HCEC 1CT (cell line): ENCODE results near the gene KRTAP10-11.
"Not testable (repeated sequence)": the region's sequence is repeated elsewhere in the genome, so short reads cannot be mapped to it uniquely, and the experiment has no call there.

ENCODE experiments used
- DNase-seq: peaks from one replicate; pipeline ENCODE4 v3.0.0-alpha.2; 2017

Gene KRTAP10-11

DNA sequence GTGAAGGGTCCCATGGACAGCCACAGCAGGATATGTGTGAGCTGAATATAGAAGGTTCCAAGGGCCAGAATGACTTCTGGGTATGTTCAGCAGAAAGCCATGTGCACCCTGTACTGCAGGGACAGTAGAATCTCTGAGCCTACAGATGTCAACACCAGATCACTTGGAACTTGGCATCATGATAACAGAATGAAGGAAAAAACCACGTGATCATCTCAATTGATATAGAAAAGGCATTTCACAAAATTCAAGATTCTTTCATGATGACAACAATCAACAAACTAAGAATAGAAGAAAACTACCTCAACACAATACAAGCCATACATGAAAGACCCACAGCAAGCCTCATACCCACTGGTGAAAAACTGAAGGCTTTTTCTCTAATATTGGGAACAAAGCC, 21.4 kb downstream of the KRTAP10-11 start:
- DNase-seq, result no peak

- DNase-seq, result no peak
Observed at GRCh38 chr21:44670642-44671432, 24.6 kb downstream of the KRTAP10-11 start.

- DNase-seq, result no peak
Observed at GRCh38 chr21:44671911-44672310, 25.7 kb downstream of the KRTAP10-11 start.

- no peak for DNase-seq
Observed at GRCh38 chr21:44677881-44678280, 31.7 kb downstream of the KRTAP10-11 start.

- no peak for DNase-seq
Observed at GRCh38 chr21:44681152-44681551, 34.9 kb downstream of the KRTAP10-11 start.

DNA sequence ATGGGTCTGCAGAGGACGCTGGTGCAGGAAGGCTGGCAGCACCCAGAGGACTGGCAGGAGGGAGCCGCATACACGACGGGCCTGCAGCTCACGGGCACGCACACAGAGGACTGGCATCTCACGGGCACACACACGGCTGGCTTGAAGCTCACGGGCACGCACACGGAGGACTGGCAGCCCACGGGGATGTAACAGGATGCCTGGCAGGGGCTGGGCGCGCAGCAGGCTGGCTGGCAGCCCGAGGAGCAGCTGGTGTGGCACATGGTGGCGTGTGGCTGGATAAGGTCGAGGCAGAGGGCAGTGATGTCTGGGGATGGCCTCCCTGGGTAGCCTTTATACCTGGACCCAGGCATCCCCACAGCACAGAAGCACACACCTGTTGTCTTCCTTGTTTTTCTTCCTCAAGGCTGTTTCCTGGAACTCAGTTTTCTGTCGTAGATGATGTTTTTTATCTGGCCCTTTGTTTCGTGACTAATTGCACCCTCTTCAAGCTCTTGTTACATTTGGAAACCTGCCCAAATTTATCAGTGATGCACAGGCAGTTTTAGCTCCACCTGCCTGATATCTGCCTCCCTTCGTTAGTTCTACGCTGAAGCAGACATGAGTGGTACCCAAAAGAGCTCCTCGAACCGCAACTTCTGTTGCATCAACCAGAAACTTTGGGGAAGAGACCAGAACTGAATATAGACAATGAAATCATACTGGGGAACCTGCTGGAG, 35.8 kb downstream of the KRTAP10-11 start, which contains the start of gene KRTAP12-1:
TSS of gene KRTAP12-1 (minus strand) at position 303 of the 719 bp plus-strand sequence. CDS start at position 263, 40 bp downstream.
- no peak for DNase-seq

DNA sequence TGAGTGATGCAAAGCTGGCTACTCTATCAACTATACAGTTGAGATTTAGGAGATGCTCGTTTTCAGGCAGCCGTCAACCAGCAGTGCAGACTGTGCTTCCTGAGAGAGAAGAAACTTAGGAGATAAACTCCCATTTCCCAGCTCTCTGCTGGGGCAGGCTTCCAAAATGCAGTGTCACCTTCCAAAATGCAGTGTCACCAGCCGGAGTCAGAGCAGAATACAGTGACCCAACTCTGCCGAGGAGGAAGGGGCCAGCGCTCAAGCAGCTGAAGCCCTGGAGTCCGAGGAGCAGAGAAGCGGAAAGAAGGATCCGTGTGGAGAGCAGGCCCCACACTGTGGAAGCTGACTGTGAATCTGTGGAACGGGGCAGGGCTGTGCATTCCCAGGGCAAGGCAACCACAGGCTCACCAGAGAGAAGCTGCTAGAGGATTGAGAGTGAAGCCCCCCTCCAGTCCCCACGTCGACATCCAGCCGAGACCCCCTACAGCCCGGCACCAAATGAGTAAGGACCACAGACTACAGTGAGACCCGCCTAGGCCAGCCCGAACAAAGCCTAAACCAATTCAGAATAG, 36.5 kb downstream of the KRTAP10-11 start:
- no peak for DNase-seq

DNA sequence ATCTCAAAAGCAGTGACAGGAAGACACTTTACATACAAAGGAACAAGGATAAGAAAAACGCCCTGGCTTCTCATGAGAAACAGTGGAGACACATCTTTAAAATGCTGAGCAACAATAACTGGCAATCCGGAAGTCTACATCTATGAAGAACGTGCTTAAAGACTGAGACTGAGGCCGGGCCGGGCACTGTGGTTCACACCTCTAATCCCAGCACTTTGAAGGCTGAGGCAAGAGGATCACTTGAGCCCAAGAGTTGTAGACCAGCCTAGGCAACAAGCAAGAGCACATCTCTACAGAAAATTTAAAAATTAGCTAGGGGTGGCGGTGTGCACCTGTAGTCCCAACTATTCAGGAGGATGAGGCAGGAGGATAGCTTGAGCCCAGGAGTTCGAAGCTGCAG, 37.9 kb downstream of the KRTAP10-11 start:
- DNase-seq, result no peak

DNA sequence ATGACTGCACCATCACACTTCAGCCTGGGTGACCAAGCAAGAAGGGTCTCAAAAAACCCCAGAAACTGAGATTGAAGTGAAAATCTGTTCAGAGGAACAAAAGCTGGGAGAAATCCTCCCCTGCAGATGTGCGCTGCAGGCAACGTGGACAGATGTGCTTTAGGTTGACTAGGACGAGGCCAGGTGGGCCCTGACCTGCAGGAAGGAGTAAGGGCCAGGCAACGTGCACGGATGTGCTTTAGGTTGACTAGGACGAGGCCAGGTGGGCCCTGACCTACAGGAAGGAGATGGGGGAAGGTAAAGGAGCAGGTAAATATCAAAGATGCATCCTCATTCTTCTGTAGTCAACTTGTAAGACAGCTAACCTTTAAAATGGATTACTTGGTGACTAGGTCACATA, 38.3 kb downstream of the KRTAP10-11 start:
- DNase-seq, result no peak

- DNase-seq, result not testable (repeated sequence)
Observed at GRCh38 chr21:44685050-44685449, 38.8 kb downstream of the KRTAP10-11 start.

DNA sequence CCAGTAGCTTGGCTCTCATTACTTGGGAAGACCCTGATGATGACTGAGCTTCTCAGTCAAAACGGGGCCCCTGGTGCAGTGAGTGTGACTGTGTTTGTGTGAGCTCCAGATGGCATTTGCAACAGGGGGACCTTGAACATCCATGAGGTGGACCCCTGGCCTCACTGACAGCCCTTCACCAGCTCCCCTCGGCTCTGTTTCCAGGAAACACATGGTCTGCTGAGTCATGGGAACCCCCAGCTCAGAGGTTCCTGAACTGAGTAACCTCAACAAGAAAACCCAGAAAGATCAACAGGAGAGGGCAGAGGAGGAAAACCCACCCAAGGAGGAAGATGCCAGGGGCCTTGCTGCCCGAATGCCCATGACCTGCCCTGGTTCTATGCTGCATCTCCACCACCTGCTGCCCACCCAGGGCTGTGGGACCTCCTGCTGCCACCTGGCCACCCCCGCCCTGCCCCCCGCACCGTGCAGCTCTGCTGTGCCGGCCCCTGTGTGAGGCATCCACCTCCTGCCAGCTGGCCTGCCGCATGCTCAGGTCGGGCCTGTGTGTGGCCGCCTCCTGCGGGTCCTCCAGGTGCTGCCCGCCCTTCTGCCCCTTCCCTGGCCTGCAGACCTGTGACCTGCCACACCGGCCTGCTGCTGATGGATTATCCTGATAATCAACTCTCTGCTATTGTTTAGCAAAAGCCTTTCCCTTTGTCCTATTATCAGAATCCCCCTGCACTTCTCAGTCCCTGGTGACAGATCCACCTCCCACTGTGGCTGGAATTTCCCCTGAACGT, 40.0 kb downstream of the KRTAP10-11 start:
- DNase-seq, result no peak

DNA sequence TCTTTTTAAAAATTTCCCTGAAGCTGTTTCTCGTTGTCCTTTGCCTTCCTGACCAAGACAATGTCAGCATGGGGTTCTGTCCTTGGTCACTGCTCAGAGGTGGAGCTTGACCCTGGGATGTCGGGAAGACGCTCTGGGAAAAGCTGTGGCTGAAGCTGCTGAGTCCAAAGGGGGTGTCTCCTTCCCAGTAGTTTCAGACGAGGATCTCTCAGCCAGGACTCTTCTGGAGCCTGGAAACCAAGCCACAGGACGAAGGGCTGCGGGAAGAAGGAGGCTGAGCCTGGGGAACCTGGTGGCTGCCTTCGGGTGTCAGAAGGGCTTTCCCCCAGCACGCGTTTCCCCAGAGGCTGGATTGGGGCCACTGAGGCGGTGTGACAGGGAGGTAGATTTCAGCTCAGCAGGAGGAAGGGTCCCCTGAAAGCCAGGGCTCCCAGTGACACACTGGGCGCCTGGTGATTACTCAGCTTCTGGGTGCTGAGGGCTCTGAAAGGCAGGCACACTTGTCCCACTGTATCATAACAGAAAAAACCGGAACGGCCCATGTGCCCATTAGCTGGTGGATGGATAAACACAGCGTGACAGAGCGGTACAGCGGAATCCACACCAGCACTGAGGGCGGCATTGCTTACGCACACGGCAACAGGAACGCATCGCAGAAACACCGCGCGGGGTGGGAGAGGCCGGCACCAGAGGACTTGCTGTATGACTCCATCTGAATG, 40.8 kb downstream of the KRTAP10-11 start:
- DNase-seq, result no peak

GRCh38 chr21:44687671-44688070, 41.5 kb downstream of the KRTAP10-11 start:
- DNase-seq, result no peak

GRCh38 chr21:44689740-44690139, 43.5 kb downstream of the KRTAP10-11 start:
- DNase-seq, result not testable (repeated sequence)

DNA sequence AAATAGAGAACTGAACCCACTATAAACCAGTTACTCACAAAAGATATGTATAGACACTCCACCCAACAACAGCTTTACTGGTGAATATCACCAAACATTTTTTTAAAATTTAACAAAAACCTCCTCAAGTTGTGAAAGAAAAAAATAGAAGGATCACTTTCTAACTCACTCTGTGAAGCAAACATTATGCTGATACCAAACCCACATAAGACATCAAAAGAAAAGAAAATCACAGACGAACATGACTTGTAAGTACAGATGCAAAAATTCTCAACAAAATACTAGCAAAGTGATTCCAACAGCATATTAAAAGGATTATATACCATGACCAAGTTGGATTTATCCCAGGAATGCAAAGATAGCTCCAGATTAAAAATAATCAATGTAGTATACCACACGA, 45.5 kb downstream of the KRTAP10-11 start:
- DNase-seq, result no peak

DNA sequence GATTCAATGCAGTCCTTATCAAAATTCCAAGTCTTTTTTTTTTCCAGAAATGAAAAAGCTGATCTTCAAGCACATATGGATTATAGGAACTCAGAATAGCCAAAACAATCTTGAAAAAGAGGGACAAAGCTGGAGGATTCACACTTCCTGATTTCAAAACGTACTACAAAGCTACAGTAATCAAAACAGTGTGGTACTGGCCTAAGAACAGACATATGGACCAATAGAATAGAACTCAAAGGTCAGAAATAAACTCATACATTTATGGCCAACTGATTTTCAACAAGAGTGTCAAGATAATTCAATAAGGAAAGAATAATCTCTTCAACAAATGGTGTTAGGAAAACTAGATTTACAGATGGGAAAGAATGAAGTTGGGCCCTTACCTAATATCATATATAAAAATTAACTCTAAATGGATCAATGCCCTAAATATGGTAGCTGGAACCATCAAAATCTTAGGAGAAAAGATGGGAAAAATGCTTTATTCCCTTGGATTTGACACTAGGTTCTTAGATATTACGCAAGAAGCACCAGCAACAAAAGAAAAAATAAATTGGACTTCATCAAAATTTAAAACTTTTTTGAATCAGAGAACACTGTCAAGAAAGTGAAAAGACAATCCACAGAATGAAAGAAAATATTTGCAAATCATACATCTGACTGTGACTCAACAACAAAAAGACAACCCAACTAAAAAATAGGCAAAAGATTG, 46.7 kb downstream of the KRTAP10-11 start:
- no peak for DNase-seq

GRCh38 chr21:44694776-44695175, 48.6 kb downstream of the KRTAP10-11 start:
- DNase-seq, result no peak

- no peak for DNase-seq
Observed at GRCh38 chr21:44695184-44695583, 49.0 kb downstream of the KRTAP10-11 start.

DNA sequence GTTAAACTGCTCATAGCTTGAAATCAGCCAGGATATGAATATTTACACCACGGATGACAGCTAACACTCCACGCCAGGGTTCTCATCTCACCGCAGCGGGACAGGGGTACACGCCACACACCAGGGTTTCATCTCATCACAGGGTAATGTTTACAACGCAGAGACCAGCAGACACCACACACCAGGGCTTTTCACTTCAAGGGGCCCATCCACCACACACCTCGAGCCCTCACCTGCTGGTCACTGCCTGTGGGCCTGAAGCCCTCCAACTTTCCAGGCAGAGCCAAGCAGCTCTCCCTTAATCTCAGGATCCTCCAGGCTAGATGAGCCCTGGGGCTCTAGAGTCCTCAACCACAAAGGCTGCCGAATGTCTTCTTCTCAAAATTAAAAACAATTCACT, 49.4 kb downstream of the KRTAP10-11 start:
- no peak for DNase-seq

GRCh38 chr21:44696572-44696971, 50.4 kb downstream of the KRTAP10-11 start:
- DNase-seq, result no peak
